Activated B cell treated with CpG ODN at 0.5 μM for 24 hours (primary cell): ENCODE results near the gene HBS1L. TPM values are rescaled to one million over a fixed set of nuclear protein-coding genes. Genes with fewer than 3 reads are reported as not detected.

Experiments used
- ATAC-seq: fragments of 200-7000 bp; cut with Tn5 transposase; one replicate; pipeline ENCODE4 v1.10.0; 2021; ENCODE audit warnings: low read depth, mild to moderate bottlenecking, moderate library complexity
- CTCF ChIA-PET: fragments of 350-600 bp; sonication (Branson Sonifier 250); formaldehyde crosslinking; loops from one replicate; lab custom pipeline; 2021; ENCODE audit warnings: antibody characterized with exemption; lab: Charles Lee
- POLR2A ChIA-PET: fragments of 350-600 bp; sonication (Branson Sonifier 250); formaldehyde crosslinking; loops from one replicate; lab custom pipeline; 2021; ENCODE audit warnings: antibody characterized with exemption; lab: Charles Lee
- DNase-seq: peaks from one replicate; pipeline ENCODE4 v3.0.0; 2022
- H3K27ac Mint-ChIP-seq: one replicate; pipeline ENCODE4 v1.8.0; 2020; ENCODE audit warnings: mixed read lengths
- H3K27me3 Mint-ChIP-seq: one replicate; pipeline ENCODE4 v1.8.0; 2021; ENCODE audit warnings: mixed read lengths
- H3K36me3 Mint-ChIP-seq: one replicate; pipeline ENCODE4 v1.8.0; 2021; ENCODE audit warnings: low read depth, mixed read lengths
- H3K4me1 Mint-ChIP-seq: one replicate; pipeline ENCODE4 v1.8.0; 2021; ENCODE audit warnings: mixed read lengths
- H3K4me3 Mint-ChIP-seq: one replicate; pipeline ENCODE4 v1.8.0; 2020; ENCODE audit warnings: mild to moderate bottlenecking, mixed read lengths
- H3K9me3 Mint-ChIP-seq: one replicate; pipeline ENCODE4 v1.8.0; 2020; ENCODE audit warnings: mixed read lengths
- CTCF ChIP-seq: fragments of 200-600 bp; IDR thresholded peaks from one replicate; pipeline ENCODE4 v1.8.0; 2022; ENCODE audit warnings: antibody characterized with exemption, mild to moderate bottlenecking
- intact Hi-C: fragments of 100-400 bp; cut with micrococcal nuclease; formaldehyde crosslinking; loops from one replicate; pipeline ENCODE4 v1.15.1; 2024
- total RNA-seq: library from RNA; stranded (reverse); gene quantifications from 2 replicates; pipeline ENCODE4 v1.2.3, GENCODE V29; 2022

HBS1L gene
- total RNA-seq, 1 donor from 2014 or later = 67.5 TPM

- ATAC-seq (no peak), DNase-seq (no peak)
- CTCF ChIA-PET = no interaction called here
- Mint-ChIP-seq H3K27ac (no peak overlapping the region), H3K36me3 (peaks cover 39% of the 10 kb centered on the region), H3K4me3 (no peak overlapping the region), H3K9me3 (no peaks in the 10 kb centered on the region), H3K27me3 (no peaks in the 10 kb centered on the region), H3K4me1 (peaks cover 7% of the 10 kb centered on the region)
- TF ChIP-seq CTCF = no peak
- intact Hi-C loops = no loop called here
- POLR2A ChIA-PET = no interaction called here
Measured at GRCh38 chr6:135025775-135026174, 28.8 kb downstream of the HBS1L start.

GRCh38 chr6:135025175-135025574, 29.4 kb downstream of the HBS1L start:
- ATAC-seq = no peak
- Mint-ChIP-seq H3K9me3 (no peaks in the 10 kb centered on the region), H3K36me3 (peaks cover 35% of the 10 kb centered on the region), H3K4me1 (peaks cover 4% of the 10 kb centered on the region), H3K4me3 (no peak overlapping the region), H3K27me3 (no peaks in the 10 kb centered on the region), H3K27ac (no peak overlapping the region)
- POLR2A ChIA-PET = no interaction called here
- CTCF ChIA-PET = no interaction called here
- no peak for TF ChIP-seq CTCF
- intact Hi-C loops = no loop called here
- DNase-seq = no peak

- ChIA-PET CTCF (no interaction called here), POLR2A (interaction anchor here (0.7 kb wide), 1 partner anchor 19 kb away, joined by 6 read pairs; no protein-coding TSS in a partner anchor)
- DNase-seq (no peak), ATAC-seq (no peak)
- Mint-ChIP-seq H3K27ac (no peak overlapping the region), H3K4me3 (no peak overlapping the region), H3K9me3 (no peaks in the 10 kb centered on the region), H3K4me1 (no peaks in the 10 kb centered on the region), H3K27me3 (no peaks in the 10 kb centered on the region), H3K36me3 (peaks cover 23% of the 10 kb centered on the region)
- no peak for TF ChIP-seq CTCF
- intact Hi-C loops = no loop called here
Measured at GRCh38 chr6:135022050-135022697, 32.4 kb downstream of the HBS1L start.

- Mint-ChIP-seq H3K27ac (no peak overlapping the region), H3K36me3 (peaks cover 21% of the 10 kb centered on the region), H3K27me3 (no peaks in the 10 kb centered on the region), H3K4me3 (no peak overlapping the region), H3K4me1 (no peaks in the 10 kb centered on the region), H3K9me3 (no peaks in the 10 kb centered on the region)
- ATAC-seq (no peak), DNase-seq (no peak)
- TF ChIP-seq CTCF = no peak
- POLR2A ChIA-PET = interaction anchor here (0.7 kb wide), 1 partner anchor 18 kb away, joined by 6 read pairs; no protein-coding TSS in a partner anchor
- CTCF ChIA-PET = no interaction called here
- intact Hi-C loops = no loop called here
Measured at GRCh38 chr6:135021310-135022049, 33.1 kb downstream of the HBS1L start.

GRCh38 chr6:135018941-135019340, 35.7 kb downstream of the HBS1L start:
- POLR2A ChIA-PET = no interaction called here
- no peak overlapping the region for H3K27ac Mint-ChIP-seq
- peaks cover 9% of the 10 kb centered on the region for H3K4me1 Mint-ChIP-seq
- H3K9me3 Mint-ChIP-seq = no peaks in the 10 kb centered on the region
- DNase-seq (no peak), ATAC-seq (no peak)
- peaks cover 9% of the 10 kb centered on the region for H3K36me3 Mint-ChIP-seq
- CTCF ChIA-PET = no interaction called here
- no peaks in the 10 kb centered on the region for H3K27me3 Mint-ChIP-seq
- intact Hi-C loops = loop anchor here (2.0 kb wide), 1 partner anchor 16 kb away; no protein-coding TSS in a partner anchor
- no peak overlapping the region for H3K4me3 Mint-ChIP-seq
- no peak for TF ChIP-seq CTCF
